ENCODE data around the gene SPATA21.

The SPATA21 gene

GRCh38 chr1:16386454-16387113 lies 50.6 kb downstream of the SPATA21 start:
- Histone ChIP-seq H3K27me3 (no peaks in the 10 kb centered on the region), H3K4me3 (no peak overlapping the region), H3K4me1 (peaks cover 70% of the 10 kb centered on the region), H4K20me1 (peaks cover 99% of the 10 kb centered on the region), H3K36me3 (peaks cover 83% of the 10 kb centered on the region), H3K4me2 (peak overlapping the region; percentile 9; the same call in 1 of the 2 replicates), H3K9me3 (no peaks in the 10 kb centered on the region), H3K27ac (no peak overlapping the region), H3K9ac (no peak overlapping the region)
- no peak for TF ChIP-seq Cebpa-rat (IDR thresholded peaks at IDR 0.05)

GRCh38 chr1:16385659-16386453 lies 51.4 kb downstream of the SPATA21 start:
- peaks cover 80% of the 10 kb centered on the region for H3K36me3 ChIP-seq
- H3K9me3 ChIP-seq = no peaks in the 10 kb centered on the region
- TF ChIP-seq Cebpa-rat (IDR thresholded peaks at IDR 0.05) = no peak
- H3K27ac ChIP-seq = no peak overlapping the region
- peaks cover 99% of the 10 kb centered on the region for H4K20me1 ChIP-seq
- no peaks in the 10 kb centered on the region for H3K27me3 ChIP-seq
- no peak overlapping the region for H3K9ac ChIP-seq
- H3K4me3 ChIP-seq = no peak overlapping the region
- 0 out of 2 replicates have a peak overlapping the region, but pooled peaks have one; percentile 9 for H3K4me2 ChIP-seq
- peaks cover 64% of the 10 kb centered on the region for H3K4me1 ChIP-seq

GRCh38 chr1:16383888-16384287 lies 53.3 kb downstream of the SPATA21 start:
- H3K4me2 ChIP-seq = no peak overlapping the region
- H3K4me3 ChIP-seq = no peak overlapping the region
- H3K9ac ChIP-seq = no peak overlapping the region
- no peak overlapping the region for H3K27ac ChIP-seq
- peaks cover 100% of the 10 kb centered on the region for H4K20me1 ChIP-seq
- H3K36me3 ChIP-seq = peaks cover 83% of the 10 kb centered on the region
- H3K4me1 ChIP-seq = peaks cover 56% of the 10 kb centered on the region
- H3K27me3 ChIP-seq = no peaks in the 10 kb centered on the region
- H3K9me3 ChIP-seq = no peaks in the 10 kb centered on the region
- no peak for TF ChIP-seq Cebpa-rat (IDR thresholded peaks at IDR 0.05)

- Histone ChIP-seq H3K4me3 (no peak overlapping the region), H3K36me3 (peaks cover 73% of the 10 kb centered on the region), H3K9me3 (no peaks in the 10 kb centered on the region), H3K27ac (no peak overlapping the region), H3K27me3 (no peaks in the 10 kb centered on the region), H4K20me1 (peaks cover 100% of the 10 kb centered on the region), H3K4me1 (peaks cover 47% of the 10 kb centered on the region), H3K4me2 (no peak overlapping the region), H3K9ac (no peak overlapping the region)
- no peak for TF ChIP-seq Cebpa-rat (IDR thresholded peaks at IDR 0.05)
These were observed 56.4 kb downstream of the SPATA21 start for GRCh38 chr1:16380868-16381267.

- Histone ChIP-seq H3K9me3 (no peaks in the 10 kb centered on the region), H3K27ac (no peak overlapping the region), H3K4me2 (no peak overlapping the region), H3K9ac (no peak overlapping the region), H3K4me3 (no peak overlapping the region), H3K4me1 (peaks cover 53% of the 10 kb centered on the region), H4K20me1 (peaks cover 100% of the 10 kb centered on the region), H3K27me3 (no peaks in the 10 kb centered on the region), H3K36me3 (peaks cover 76% of the 10 kb centered on the region)
- no peak for TF ChIP-seq Cebpa-rat (IDR thresholded peaks at IDR 0.05)
These were observed 58.8 kb downstream of the SPATA21 start for GRCh38 chr1:16378443-16378842.

- H4K20me1 ChIP-seq = peaks cover 100% of the 10 kb centered on the region
- H3K27me3 ChIP-seq = no peaks in the 10 kb centered on the region
- H3K27ac ChIP-seq = no peak overlapping the region
- H3K4me2 ChIP-seq = no peak overlapping the region
- TF ChIP-seq Cebpa-rat (IDR thresholded peaks at IDR 0.05) = no peak
- peaks cover 75% of the 10 kb centered on the region for H3K36me3 ChIP-seq
- H3K9me3 ChIP-seq = no peaks in the 10 kb centered on the region
- no peak overlapping the region for H3K4me3 ChIP-seq
- H3K9ac ChIP-seq = no peak overlapping the region
- H3K4me1 ChIP-seq = peaks cover 53% of the 10 kb centered on the region
These were observed 60.3 kb downstream of the SPATA21 start for GRCh38 chr1:16376971-16377370.

GRCh38 chr1:16375521-16376340 lies 61.5 kb downstream of the SPATA21 start:
- H3K4me1 ChIP-seq = peaks cover 61% of the 10 kb centered on the region
- H3K27me3 ChIP-seq = no peaks in the 10 kb centered on the region
- no peak overlapping the region for H3K9ac ChIP-seq
- H3K27ac ChIP-seq = no peak overlapping the region
- no peak for TF ChIP-seq Cebpa-rat (IDR thresholded peaks at IDR 0.05)
- no peak overlapping the region for H3K4me3 ChIP-seq
- no peak overlapping the region for H3K4me2 ChIP-seq
- H3K9me3 ChIP-seq = no peaks in the 10 kb centered on the region
- H3K36me3 ChIP-seq = peaks cover 71% of the 10 kb centered on the region
- peaks cover 100% of the 10 kb centered on the region for H4K20me1 ChIP-seq

GRCh38 chr1:16374266-16374665 lies 63.0 kb downstream of the SPATA21 start:
- peaks cover 69% of the 10 kb centered on the region for H3K36me3 ChIP-seq
- H4K20me1 ChIP-seq = peaks cover 100% of the 10 kb centered on the region
- peaks cover 70% of the 10 kb centered on the region for H3K4me1 ChIP-seq
- H3K27me3 ChIP-seq = no peaks in the 10 kb centered on the region
- H3K9me3 ChIP-seq = no peaks in the 10 kb centered on the region
- H3K4me2 ChIP-seq = peak overlapping the region; percentile 2
- TF ChIP-seq Cebpa-rat (IDR thresholded peaks at IDR 0.05) = no peak
- H3K4me3 ChIP-seq = no peak overlapping the region
- peak overlapping the region; percentile 35; the same call in 1 of the 2 replicates for H3K9ac ChIP-seq
- H3K27ac ChIP-seq = no peak overlapping the region

GRCh38 chr1:16372535-16373285 lies 64.5 kb downstream of the SPATA21 start:
- Histone ChIP-seq H4K20me1 (peaks cover 100% of the 10 kb centered on the region), H3K4me3 (no peak overlapping the region), H3K27ac (no peak overlapping the region), H3K4me1 (peaks cover 70% of the 10 kb centered on the region), H3K9me3 (no peaks in the 10 kb centered on the region), H3K4me2 (no peak overlapping the region), H3K36me3 (peaks cover 54% of the 10 kb centered on the region), H3K27me3 (no peaks in the 10 kb centered on the region), H3K9ac (no peak overlapping the region)
- no peak for TF ChIP-seq Cebpa-rat (IDR thresholded peaks at IDR 0.05)
